Naive thymus-derived CD4-positive, alpha-beta T cell (primary cell): ENCODE measurements around the gene PLEKHG4B. TPM values are rescaled to one million over a fixed set of nuclear protein-coding genes. Genes with fewer than 3 reads are reported as not detected.

Experiments
- ATAC-seq: fragments of 150-1000 bp; cut with Tn5 transposase; 2 replicates; pipeline ENCODE4 v1.10.0; 2021; ENCODE audit warnings: mild to moderate bottlenecking, moderate library complexity
- CTCF ChIA-PET: fragments of 350-600 bp; sonication (Branson Sonifier 250); formaldehyde crosslinking; loops from one replicate; lab custom pipeline; 2021; ENCODE audit warnings: antibody characterized with exemption; lab: Charles Lee
- POLR2A ChIA-PET: fragments of 350-600 bp; sonication (Branson Sonifier 250); formaldehyde crosslinking; loops from one replicate; lab custom pipeline; 2021; ENCODE audit warnings: antibody characterized with exemption, inconsistent platforms; lab: Charles Lee
- DNase-seq, 9 donors: peaks; one replicate each; pipeline versions ENCODE4 v3.0.0 to v3.0.0-alpha.2; 2020 to 2022; ENCODE audit warnings: mixed read lengths in 1 of 9
- H3K27ac ChIP-seq: one replicate; pipeline ENCODE4 v1.7.0; 2013; ENCODE audit warnings: mild to moderate bottlenecking, low read depth, low read length, moderate library complexity
- H3K27me3 ChIP-seq, 2 donors: one replicate each; pipeline ENCODE4 v1.7.0; 2013; ENCODE audit warnings: low read length in 2 of 2, mild to moderate bottlenecking in 2 of 2, moderate library complexity in 2 of 2; ENCODE audit not compliant: control insufficient read depth in 2 of 2, insufficient read depth in 2 of 2
- H3K36me3 ChIP-seq, 3 experiments: 1 replicate in 2 of 3; 2 replicates in 1 of 3; pipeline ENCODE4 v1.7.0; 2013; ENCODE audit warnings: low read length in 3 of 3, mild to moderate bottlenecking in 3 of 3, moderate library complexity in 1 of 3; ENCODE audit not compliant: insufficient read depth in 3 of 3, control insufficient read depth in 2 of 3
- H3K4me1 ChIP-seq, 2 donors: one replicate each; pipeline ENCODE4 v1.7.0; 2013; ENCODE audit warnings: low read length in 2 of 2, mild to moderate bottlenecking in 2 of 2, moderate library complexity in 1 of 2; ENCODE audit not compliant: control insufficient read depth in 2 of 2, insufficient read depth in 2 of 2
- H3K4me3 ChIP-seq: 2 replicates; pipeline ENCODE4 v1.7.0; 2013; ENCODE audit warnings: mild to moderate bottlenecking, low read length
- H3K9me3 ChIP-seq, 3 experiments: 1 replicate in 2 of 3; 2 replicates in 1 of 3; pipeline ENCODE4 v1.7.0; 2013; ENCODE audit warnings: low read length in 3 of 3; ENCODE audit not compliant: control insufficient read depth in 2 of 3
- H3K27ac Mint-ChIP-seq, 9 donors: one replicate each; pipeline ENCODE4 v1.8.0; 2020 to 2022; ENCODE audit warnings: mixed read lengths in 9 of 9, mild to moderate bottlenecking in 8 of 9, moderate library complexity in 5 of 9, inconsistent platforms in 2 of 9
- H3K27me3 Mint-ChIP-seq, 5 donors: one replicate each; pipeline ENCODE4 v1.8.0; 2021 to 2022; ENCODE audit warnings: mixed read lengths in 5 of 5, mild to moderate bottlenecking in 1 of 5
- H3K36me3 Mint-ChIP-seq, 5 donors: one replicate each; pipeline ENCODE4 v1.8.0; 2020 to 2022; ENCODE audit warnings: mixed read lengths in 5 of 5, mild to moderate bottlenecking in 3 of 5, inconsistent platforms in 1 of 5
- H3K4me1 Mint-ChIP-seq, 7 donors: one replicate each; pipeline ENCODE4 v1.8.0; 2020 to 2022; ENCODE audit warnings: mixed read lengths in 7 of 7, mild to moderate bottlenecking in 3 of 7, inconsistent platforms in 1 of 7
- H3K4me3 Mint-ChIP-seq, 10 donors: one replicate each; pipeline ENCODE4 v1.8.0; 2020 to 2022; ENCODE audit warnings: mild to moderate bottlenecking in 10 of 10, mixed read lengths in 10 of 10, moderate library complexity in 6 of 10, inconsistent platforms in 2 of 10
- H3K9me3 Mint-ChIP-seq, 11 donors: one replicate each; pipeline ENCODE4 v1.8.0; 2020 to 2022; ENCODE audit warnings: mixed read lengths in 11 of 11, mild to moderate bottlenecking in 4 of 11, inconsistent platforms in 1 of 11, moderate library complexity in 1 of 11
- intact Hi-C, 2 donors: fragments of 100-400 bp; cut with micrococcal nuclease; formaldehyde crosslinking; loops; one replicate each; pipeline ENCODE4 v1.15.1; 2023
- polyA plus RNA-seq, 2 donors: library from polyadenylated mRNA; unstranded; fragments of 300-500 nt; fragmentation: Illumina TruSeq; gene quantifications; one replicate each; pipeline ENCODE4 v1.2.3, GENCODE V29; 2021
- total RNA-seq, 6 experiments: library from RNA in 5 of 6; stranded (reverse) in 5 of 6; gene quantifications; 1 replicate in 5 of 6; 2 replicates in 1 of 6; pipeline ENCODE4 v1.2.3 and lab custom pipeline; 2021 to 2026

PLEKHG4B gene
- total and polyA plus RNA-seq, 7 experiments from 2014 or later: 0.39 to 2.0 TPM; not detected in 5

DNA sequence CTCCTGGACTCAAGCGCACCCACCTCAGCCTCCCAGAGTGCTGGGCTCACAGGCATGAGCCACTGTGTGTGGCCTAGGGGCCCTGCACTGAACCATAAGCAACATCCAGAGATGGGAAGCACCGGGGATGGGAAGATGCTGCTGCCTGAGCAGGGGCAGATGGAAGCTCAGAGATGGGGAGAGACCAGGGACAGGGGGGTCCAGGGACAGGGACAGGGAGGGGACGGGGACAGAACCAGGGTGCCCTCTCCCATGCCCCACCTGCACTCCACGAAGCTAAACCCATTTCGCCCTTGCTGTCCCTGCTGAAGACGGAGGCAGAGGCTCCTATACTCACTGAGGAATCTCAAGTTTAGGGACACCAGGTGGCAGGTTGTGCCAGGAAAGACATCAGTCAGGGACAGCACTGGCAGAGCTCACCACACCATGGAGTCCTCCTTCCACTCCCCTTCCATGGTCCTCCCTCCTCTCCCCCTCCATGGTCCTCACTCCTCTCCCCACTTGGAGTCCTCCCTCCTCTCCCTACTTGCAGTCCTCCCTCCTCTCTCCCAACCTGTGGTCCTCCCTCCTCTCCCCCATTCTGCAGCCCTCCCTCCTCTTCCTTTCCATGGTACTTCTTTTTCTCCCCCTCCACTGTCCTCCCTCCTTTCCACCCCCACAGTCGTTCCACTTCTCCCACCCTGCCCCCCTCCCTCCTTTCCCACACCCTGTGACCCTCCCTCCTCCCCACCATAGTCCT, 53.8 kb downstream of the PLEKHG4B start:
- H3K4me1 ChIP-seq: no peaks in the 10 kb centered on the region
- no peaks in the 10 kb centered on the region for H3K4me1 Mint-ChIP-seq
- POLR2A ChIA-PET: no interaction called here
- H3K9me3 Mint-ChIP-seq: peaks cover 9 to 33% (median 18%) of the 10 kb centered on the region in 11 donors
- peaks cover 0 to 13% (median 3%) of the 10 kb centered on the region in 5 donors for H3K36me3 Mint-ChIP-seq
- H3K4me3 Mint-ChIP-seq: no peak overlapping the region
- H3K4me3 ChIP-seq: no peak overlapping the region
- peaks cover 0 to 24% (median 6%) of the 10 kb centered on the region in 3 experiments for H3K9me3 ChIP-seq
- H3K27me3 ChIP-seq: no peaks in the 10 kb centered on the region
- H3K36me3 ChIP-seq: no peaks in the 10 kb centered on the region
- ATAC-seq (no peak), DNase-seq (no peak)
- CTCF ChIA-PET: no interaction called here
- intact Hi-C loops: no loop called here
- H3K27ac Mint-ChIP-seq: no peak overlapping the region
- no peak overlapping the region for H3K27ac ChIP-seq
- H3K27me3 Mint-ChIP-seq: peaks cover 0 to 35% (median 21%) of the 10 kb centered on the region in 5 donors

DNA sequence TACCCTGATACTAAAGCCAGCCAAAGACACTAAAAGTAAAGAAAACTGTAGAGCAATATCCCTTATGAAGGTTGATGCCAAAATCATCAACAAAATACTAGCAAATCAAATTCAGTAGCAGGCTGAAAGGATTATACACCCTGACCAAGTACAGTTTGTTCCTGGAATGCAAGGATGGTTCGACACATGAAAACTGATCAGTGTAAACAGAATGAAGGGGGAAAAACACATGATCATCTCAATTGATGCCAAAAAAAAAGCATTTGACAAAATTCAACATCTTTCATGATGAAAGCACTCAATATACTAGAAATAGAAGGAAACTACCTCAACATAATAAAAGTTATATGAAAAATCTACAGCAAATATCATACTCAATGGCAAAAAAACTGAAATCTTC, 55.8 kb downstream of the PLEKHG4B start:
- Mint-ChIP-seq H3K36me3 (peaks cover 0 to 13% (median 3%) of the 10 kb centered on the region in 5 donors), H3K27me3 (peaks cover 8 to 26% (median 16%) of the 10 kb centered on the region in 5 donors), H3K9me3 (peaks cover 9 to 33% (median 18%) of the 10 kb centered on the region in 11 donors), H3K4me1 (no peaks in the 10 kb centered on the region), H3K4me3 (no peak overlapping the region), H3K27ac (no peak overlapping the region)
- Histone ChIP-seq H3K4me1 (no peaks in the 10 kb centered on the region), H3K27me3 (no peaks in the 10 kb centered on the region), H3K36me3 (no peaks in the 10 kb centered on the region), H3K9me3 (peaks cover 0 to 24% (median 6%) of the 10 kb centered on the region in 3 experiments), H3K27ac (no peak overlapping the region), H3K4me3 (no peak overlapping the region)
- CTCF ChIA-PET: no interaction called here
- POLR2A ChIA-PET: no interaction called here
- ATAC-seq (no peak), DNase-seq (no peak)
- intact Hi-C loops: no loop called here

DNA sequence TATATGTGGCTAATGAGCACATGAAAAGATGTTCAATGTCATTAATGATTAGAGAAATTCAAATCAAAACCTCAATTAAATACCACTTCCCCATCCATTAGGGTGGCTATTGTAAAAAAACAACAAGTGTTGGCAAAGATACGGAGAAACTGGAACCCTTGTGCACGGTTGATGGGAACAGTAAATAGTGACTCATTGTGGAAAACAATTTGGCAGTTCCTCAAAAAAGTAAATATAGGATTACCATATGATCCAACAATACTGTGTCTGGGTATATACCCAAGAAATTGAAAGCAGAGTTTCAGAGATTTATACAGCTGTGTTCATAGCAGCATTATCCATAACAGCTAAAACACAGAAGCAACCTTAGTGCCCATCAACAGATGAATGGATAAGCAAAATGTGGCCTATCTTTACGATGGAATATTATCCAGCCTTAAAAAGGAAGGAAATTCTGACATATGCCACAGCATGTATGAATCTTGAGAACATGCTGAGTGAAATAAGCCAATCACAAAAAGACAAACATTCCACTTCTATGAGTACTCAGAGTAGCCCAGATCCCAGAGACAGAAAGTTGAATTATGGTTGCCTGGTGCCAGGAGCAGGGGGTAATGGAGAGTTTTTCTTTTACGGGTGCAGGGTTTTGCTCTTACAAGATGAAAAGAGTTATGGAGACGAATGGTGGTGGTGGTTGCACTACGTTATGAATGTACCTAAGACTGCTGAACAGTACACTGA, 57.9 kb downstream of the PLEKHG4B start:
- no peaks in the 10 kb centered on the region for H3K36me3 ChIP-seq
- intact Hi-C loops: no loop called here
- H3K4me1 ChIP-seq: no peaks in the 10 kb centered on the region
- ChIA-PET POLR2A (no interaction called here), CTCF (no interaction called here)
- DNase-seq: no peak
- H3K4me3 Mint-ChIP-seq: no peak overlapping the region
- no peak overlapping the region for H3K4me3 ChIP-seq
- H3K9me3 ChIP-seq: peaks cover 0 to 24% (median 6%) of the 10 kb centered on the region in 3 experiments
- peaks cover 8 to 22% (median 11%) of the 10 kb centered on the region in 5 donors for H3K27me3 Mint-ChIP-seq
- H3K27me3 ChIP-seq: no peaks in the 10 kb centered on the region
- no peaks in the 10 kb centered on the region for H3K4me1 Mint-ChIP-seq
- no peak overlapping the region for H3K27ac Mint-ChIP-seq
- H3K27ac ChIP-seq: no peak overlapping the region
- H3K36me3 Mint-ChIP-seq: peaks cover 0 to 13% (median 0%) of the 10 kb centered on the region in 5 donors
- peaks cover 9 to 33% (median 18%) of the 10 kb centered on the region in 11 donors for H3K9me3 Mint-ChIP-seq
- ATAC-seq: no peak

GRCh38 chr5:150746-151145, 58.8 kb downstream of the PLEKHG4B start:
- Mint-ChIP-seq H3K27me3 (peaks cover 8 to 22% (median 11%) of the 10 kb centered on the region in 5 donors), H3K4me1 (no peaks in the 10 kb centered on the region), H3K4me3 (no peak overlapping the region), H3K27ac (no peak overlapping the region), H3K36me3 (peaks cover 0 to 13% (median 0%) of the 10 kb centered on the region in 5 donors), H3K9me3 (peaks cover 9 to 33% (median 18%) of the 10 kb centered on the region in 11 donors)
- no peak for ATAC-seq
- POLR2A ChIA-PET: no interaction called here
- CTCF ChIA-PET: no interaction called here
- no peak for DNase-seq
- H3K27me3 ChIP-seq: no peaks in the 10 kb centered on the region
- intact Hi-C loops: no loop called here
- H3K27ac ChIP-seq: no peak overlapping the region
- H3K9me3 ChIP-seq: peaks cover 0 to 24% (median 6%) of the 10 kb centered on the region in 3 experiments
- no peaks in the 10 kb centered on the region for H3K36me3 ChIP-seq
- H3K4me3 ChIP-seq: no peak overlapping the region
- no peaks in the 10 kb centered on the region for H3K4me1 ChIP-seq

DNA sequence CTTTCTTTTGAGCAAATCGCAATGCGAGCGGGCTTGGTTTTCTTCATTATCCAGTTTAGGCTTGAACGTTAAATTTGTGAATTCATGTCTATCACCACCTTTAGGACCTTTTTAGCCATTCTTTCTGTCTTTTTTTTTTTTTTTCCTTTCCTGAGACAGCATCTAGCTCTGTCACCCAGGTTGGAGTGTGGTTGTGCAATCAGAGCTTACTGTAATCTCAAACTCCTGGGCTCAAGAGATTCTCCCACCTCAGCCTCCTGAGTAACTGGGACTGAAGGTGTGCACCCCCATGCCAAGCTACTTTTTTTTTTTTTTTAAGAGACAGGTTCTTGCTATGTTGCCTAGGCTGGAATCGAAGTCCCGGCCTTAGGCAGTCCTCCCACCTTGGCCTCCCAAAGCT, 60.1 kb downstream of the PLEKHG4B start:
- ChIA-PET POLR2A (no interaction called here), CTCF (no interaction called here)
- H3K36me3 Mint-ChIP-seq: peaks cover 0 to 9% (median 0%) of the 10 kb centered on the region in 5 donors
- H3K4me3 Mint-ChIP-seq: no peak overlapping the region
- Histone ChIP-seq H3K27me3 (no peaks in the 10 kb centered on the region), H3K27ac (no peak overlapping the region), H3K9me3 (peaks cover 0 to 14% (median 4%) of the 10 kb centered on the region in 3 experiments), H3K36me3 (no peaks in the 10 kb centered on the region), H3K4me1 (no peaks in the 10 kb centered on the region), H3K4me3 (no peak overlapping the region)
- peaks cover 6 to 18% (median 10%) of the 10 kb centered on the region in 5 donors for H3K27me3 Mint-ChIP-seq
- intact Hi-C loops: no loop called here
- no peaks in the 10 kb centered on the region for H3K4me1 Mint-ChIP-seq
- ATAC-seq (no peak), DNase-seq (no peak)
- H3K27ac Mint-ChIP-seq: no peak overlapping the region
- peaks cover 8 to 24% (median 14%) of the 10 kb centered on the region in 11 donors for H3K9me3 Mint-ChIP-seq

DNA sequence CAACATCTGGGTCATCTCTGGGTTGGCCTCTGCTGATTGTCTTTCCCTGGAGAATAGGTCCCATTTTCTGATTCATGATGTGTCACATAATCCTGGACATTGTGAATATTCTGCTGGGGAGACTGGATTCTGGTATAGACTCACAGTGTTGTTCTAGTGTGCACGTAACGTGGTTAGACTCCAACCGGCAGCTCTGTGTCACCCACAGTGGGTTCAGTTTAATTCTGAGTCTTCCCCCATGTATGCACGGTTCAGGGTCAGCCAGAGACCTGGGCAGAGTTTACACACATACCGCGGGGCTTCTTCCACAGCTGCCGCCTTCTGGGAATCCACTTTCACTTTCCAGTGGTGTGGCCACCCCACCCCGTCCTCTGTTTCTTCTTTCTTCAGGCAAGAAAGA, 61.3 kb downstream of the PLEKHG4B start:
- DNase-seq: no peak
- CTCF ChIA-PET: no interaction called here
- intact Hi-C loops: no loop called here
- Mint-ChIP-seq H3K9me3 (peaks cover 0 to 12% (median 5%) of the 10 kb centered on the region in 11 donors), H3K27me3 (peaks cover 0 to 8% (median 6%) of the 10 kb centered on the region in 5 donors), H3K4me3 (no peak overlapping the region), H3K36me3 (no peaks in the 10 kb centered on the region), H3K4me1 (no peaks in the 10 kb centered on the region), H3K27ac (no peak overlapping the region)
- POLR2A ChIA-PET: no interaction called here
- no peaks in the 10 kb centered on the region for H3K36me3 ChIP-seq
- no peak for ATAC-seq
- H3K4me3 ChIP-seq: no peak overlapping the region
- peaks cover 0 to 4% (median 0%) of the 10 kb centered on the region in 3 experiments for H3K9me3 ChIP-seq
- H3K27me3 ChIP-seq: no peaks in the 10 kb centered on the region
- H3K4me1 ChIP-seq: no peaks in the 10 kb centered on the region
- H3K27ac ChIP-seq: no peak overlapping the region
